GM23338 (cell line): Measurements from ENCODE around the gene TOR1AIP1. TPM values are rescaled to one million over a fixed set of nuclear protein-coding genes. Genes with fewer than 3 reads are reported as not detected.

Experiments used
- ATAC-seq: fragments of 200-7000 bp; cut with Tn5 transposase; 3 replicates; pipeline ENCODE4 v1.9.1; 2020
- DNase-seq: peaks from one replicate; pipeline ENCODE4 v3.0.0-alpha.2; 2015; ENCODE audit warnings: low spot score
- H2AFZ ChIP-seq: fragments of 200-600 bp; sonication (generic); 2 replicates; pipeline ENCODE4 v1.8.0; 2016; ENCODE audit warnings: antibody characterized with exemption, mild to moderate bottlenecking, moderate library complexity
- H3F3A ChIP-seq: fragments of 200-600 bp; sonication (generic); replicated peaks from 2 replicates; pipeline ENCODE4 v1.8.0; 2017; ENCODE audit warnings: antibody characterized with exemption, mixed run types, low read depth
- H3K27ac ChIP-seq: fragments of 200-600 bp; sonication (generic); 2 replicates; pipeline ENCODE4 v1.6.1; 2016; ENCODE audit warnings: low read depth
- H3K27me3 ChIP-seq: fragments of 200-600 bp; sonication (generic); 2 replicates; pipeline ENCODE4 v1.8.0; 2016; ENCODE audit warnings: mild to moderate bottlenecking, mixed run types, moderate library complexity; ENCODE audit not compliant: insufficient read depth
- H3K36me3 ChIP-seq: fragments of 200-600 bp; sonication (generic); 2 replicates; pipeline ENCODE4 v1.8.0; 2016; ENCODE audit warnings: mild to moderate bottlenecking; ENCODE audit not compliant: insufficient read depth
- H3K4me1 ChIP-seq: fragments of 200-600 bp; sonication (generic); 2 replicates; pipeline ENCODE4 v1.8.0; 2016; ENCODE audit warnings: mild to moderate bottlenecking, moderate library complexity; ENCODE audit not compliant: insufficient read depth
- H3K4me2 ChIP-seq: fragments of 200-600 bp; sonication (generic); 2 replicates; pipeline ENCODE4 v1.7.1; 2017; ENCODE audit warnings: mixed run types
- H3K4me3 ChIP-seq: fragments of 200-600 bp; sonication (generic); 2 replicates; pipeline ENCODE4 v1.6.1; 2016; ENCODE audit warnings: mixed run types
- H3K79me2 ChIP-seq: fragments of 200-600 bp; sonication (generic); replicated peaks from 2 replicates; pipeline ENCODE4 v1.8.0; 2017; ENCODE audit warnings: mild to moderate bottlenecking; ENCODE audit not compliant: insufficient read depth
- H3K9me2 ChIP-seq: fragments of 200-600 bp; sonication (generic); 2 replicates; pipeline ENCODE4 v1.8.0; 2017; ENCODE audit not compliant: insufficient read depth
- H4K20me1 ChIP-seq: fragments of 200-600 bp; sonication (generic); replicated peaks from 2 replicates; pipeline ENCODE4 v1.8.0; 2017; ENCODE audit warnings: mild to moderate bottlenecking; ENCODE audit not compliant: insufficient read depth
- H3K27ac Mint-ChIP-seq: 2 replicates; pipeline ENCODE4 v1.8.0; 2020; ENCODE audit warnings: inconsistent platforms, mild to moderate bottlenecking, moderate library complexity, mixed read lengths
- H3K27me3 Mint-ChIP-seq: 3 replicates; pipeline ENCODE4 v1.8.0; 2022; ENCODE audit warnings: low read depth, mild to moderate bottlenecking, moderate library complexity, mixed read lengths, inconsistent platforms; ENCODE audit not compliant: insufficient read depth, poor library complexity
- H3K36me3 Mint-ChIP-seq: 3 replicates; pipeline ENCODE4 v1.8.0; 2021; ENCODE audit warnings: low read depth, mild to moderate bottlenecking, inconsistent platforms, moderate library complexity, mixed read lengths
- H3K4me1 Mint-ChIP-seq: 3 replicates; pipeline ENCODE4 v1.8.0; 2020; ENCODE audit warnings: mild to moderate bottlenecking, inconsistent platforms, mixed read lengths
- H3K4me3 Mint-ChIP-seq: 3 replicates; pipeline ENCODE4 v1.8.0; 2021; ENCODE audit warnings: moderate library complexity, mild to moderate bottlenecking, inconsistent platforms, mixed read lengths
- H3K9me3 Mint-ChIP-seq: 3 replicates; pipeline ENCODE4 v1.8.0; 2020; ENCODE audit warnings: moderate library complexity, mild to moderate bottlenecking, inconsistent platforms, mixed read lengths
- CREB1 ChIP-seq: fragments of 250-450 bp; sonication (Bioruptor Pico); IDR thresholded peaks from 2 replicates; pipeline ENCODE4 v1.5.0; 2020; ENCODE audit warnings: low read depth, mild to moderate bottlenecking, moderate library complexity
- EZH2phosphoT487 ChIP-seq: fragments of 200-600 bp; sonication (generic); IDR thresholded peaks from one replicate; pipeline ENCODE4 v1.8.1; 2018; ENCODE audit warnings: antibody characterized with exemption; ENCODE audit not compliant: unreplicated experiment
- JUNB ChIP-seq: IDR thresholded peaks from one replicate; pipeline ENCODE4 v1.6.1; 2016; ENCODE audit warnings: antibody characterized with exemption; ENCODE audit not compliant: unreplicated experiment
- NANOG ChIP-seq: IDR thresholded peaks from 2 replicates; pipeline ENCODE4 v1.6.1; 2016; ENCODE audit warnings: antibody characterized with exemption, borderline replicate concordance
- POLR2AphosphoS5 ChIP-seq: IDR thresholded peaks from 2 replicates; pipeline ENCODE4 v1.6.1; 2016; ENCODE audit warnings: antibody characterized with exemption, low read depth
- STAT1 ChIP-seq: IDR thresholded peaks from one replicate; pipeline ENCODE4 v1.6.1; 2016; ENCODE audit warnings: antibody characterized with exemption; ENCODE audit not compliant: unreplicated experiment
- ZNF114 ChIP-seq: fragments of 250-450 bp; sonication (Bioruptor Pico); IDR thresholded peaks from 2 replicates; pipeline ENCODE4 v1.5.0; 2020; ENCODE audit warnings: mild to moderate bottlenecking, moderate library complexity
- ZNF331 ChIP-seq: fragments of 250-450 bp; sonication (Bioruptor Pico); IDR thresholded peaks from 2 replicates; pipeline ENCODE4 v1.5.0; 2020; ENCODE audit warnings: low read depth, mild to moderate bottlenecking, moderate library complexity
- polyA plus RNA-seq: library from polyadenylated mRNA; unstranded; fragments of >200 nt; fragmentation: Nextera tagmentation; extraction: Ambion mirVana; gene quantifications from 2 replicates; pipeline ENCODE4 v1.2.1, GENCODE V29; 2016
- total RNA-seq: library from RNA; depleted of rRNA; stranded (reverse); fragments of >200 nt; shearing (Covaris generic); gene quantifications from 2 replicates; pipeline ENCODE4 v1.2.3, GENCODE V29; 2014
- TF ChIP-seq, protein P1 (sequence below): fragments of 250-450 bp; sonication (Bioruptor Pico); IDR thresholded peaks from 2 replicates; pipeline ENCODE4 v1.5.0; 2020; ENCODE audit warnings: mild to moderate bottlenecking, moderate library complexity
- TF ChIP-seq, protein P2 (sequence below): IDR thresholded peaks from one replicate; pipeline ENCODE4 v1.6.1; 2018; ENCODE audit warnings: antibody characterized with exemption; ENCODE audit not compliant: unreplicated experiment
- TF ChIP-seq, protein P3 (sequence below), 2 experiments: fragments of 200-600 bp in 1 of 2; sonication (generic) in 1 of 2; conservative IDR thresholded peaks; 2 replicates each; pipeline versions ENCODE4 v1.5.1 to v1.6.1; 2016 to 2017; ENCODE audit warnings: antibody characterized with exemption in 2 of 2, low read depth in 2 of 2, mild to moderate bottlenecking in 2 of 2, moderate library complexity in 1 of 2
- TF ChIP-seq, protein P4 (sequence below): IDR thresholded peaks from 2 replicates; pipeline ENCODE4 v1.6.1; 2016; ENCODE audit warnings: antibody characterized with exemption

TOR1AIP1 gene
- total and polyA plus RNA-seq, 2 experiments from 2014 or later: 16.9 to 20.6 TPM

DNA sequence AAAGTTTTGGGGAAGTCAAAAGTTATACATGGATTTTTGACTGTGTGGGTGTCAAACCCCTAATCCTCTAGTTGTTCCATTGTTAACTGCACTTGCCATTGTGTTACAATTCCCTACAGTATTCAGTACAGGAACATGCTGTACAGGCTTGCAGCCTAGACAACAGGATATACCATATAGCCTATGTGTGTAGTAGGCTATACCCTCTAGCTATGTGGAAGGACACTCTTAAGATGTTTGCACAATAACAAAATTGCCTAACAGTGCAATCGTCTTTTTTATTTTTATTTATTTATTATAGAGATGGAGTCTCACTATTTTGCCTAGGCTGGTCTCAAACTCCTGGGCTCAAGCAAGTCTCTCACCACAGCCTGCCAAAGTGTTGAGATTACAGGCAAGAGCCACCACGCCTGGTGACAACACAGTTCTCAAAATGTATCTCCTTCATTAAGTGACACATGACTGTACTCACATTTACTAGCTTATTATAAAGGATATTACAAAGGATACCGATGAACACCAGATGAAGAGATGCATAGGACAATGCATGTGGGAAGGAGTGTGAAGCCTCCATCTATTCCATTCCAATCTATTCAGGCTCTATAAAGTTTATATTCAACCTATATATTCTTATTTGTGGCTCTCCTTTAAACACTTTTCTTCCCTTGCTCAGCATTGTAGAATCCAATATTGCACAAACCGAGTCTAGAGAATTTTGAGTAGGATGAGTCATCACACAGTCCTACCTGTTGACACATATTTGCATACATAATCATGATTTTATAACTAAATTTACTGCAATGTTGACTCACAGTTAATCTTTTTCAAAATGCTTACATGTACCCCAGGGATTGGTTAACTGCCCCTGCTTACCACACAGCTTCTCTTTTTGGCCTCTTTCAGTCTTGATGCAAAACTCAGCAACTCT lies 44.1 kb downstream of the TOR1AIP1 start (continued):
- TF ChIP-seq, protein P1, sequence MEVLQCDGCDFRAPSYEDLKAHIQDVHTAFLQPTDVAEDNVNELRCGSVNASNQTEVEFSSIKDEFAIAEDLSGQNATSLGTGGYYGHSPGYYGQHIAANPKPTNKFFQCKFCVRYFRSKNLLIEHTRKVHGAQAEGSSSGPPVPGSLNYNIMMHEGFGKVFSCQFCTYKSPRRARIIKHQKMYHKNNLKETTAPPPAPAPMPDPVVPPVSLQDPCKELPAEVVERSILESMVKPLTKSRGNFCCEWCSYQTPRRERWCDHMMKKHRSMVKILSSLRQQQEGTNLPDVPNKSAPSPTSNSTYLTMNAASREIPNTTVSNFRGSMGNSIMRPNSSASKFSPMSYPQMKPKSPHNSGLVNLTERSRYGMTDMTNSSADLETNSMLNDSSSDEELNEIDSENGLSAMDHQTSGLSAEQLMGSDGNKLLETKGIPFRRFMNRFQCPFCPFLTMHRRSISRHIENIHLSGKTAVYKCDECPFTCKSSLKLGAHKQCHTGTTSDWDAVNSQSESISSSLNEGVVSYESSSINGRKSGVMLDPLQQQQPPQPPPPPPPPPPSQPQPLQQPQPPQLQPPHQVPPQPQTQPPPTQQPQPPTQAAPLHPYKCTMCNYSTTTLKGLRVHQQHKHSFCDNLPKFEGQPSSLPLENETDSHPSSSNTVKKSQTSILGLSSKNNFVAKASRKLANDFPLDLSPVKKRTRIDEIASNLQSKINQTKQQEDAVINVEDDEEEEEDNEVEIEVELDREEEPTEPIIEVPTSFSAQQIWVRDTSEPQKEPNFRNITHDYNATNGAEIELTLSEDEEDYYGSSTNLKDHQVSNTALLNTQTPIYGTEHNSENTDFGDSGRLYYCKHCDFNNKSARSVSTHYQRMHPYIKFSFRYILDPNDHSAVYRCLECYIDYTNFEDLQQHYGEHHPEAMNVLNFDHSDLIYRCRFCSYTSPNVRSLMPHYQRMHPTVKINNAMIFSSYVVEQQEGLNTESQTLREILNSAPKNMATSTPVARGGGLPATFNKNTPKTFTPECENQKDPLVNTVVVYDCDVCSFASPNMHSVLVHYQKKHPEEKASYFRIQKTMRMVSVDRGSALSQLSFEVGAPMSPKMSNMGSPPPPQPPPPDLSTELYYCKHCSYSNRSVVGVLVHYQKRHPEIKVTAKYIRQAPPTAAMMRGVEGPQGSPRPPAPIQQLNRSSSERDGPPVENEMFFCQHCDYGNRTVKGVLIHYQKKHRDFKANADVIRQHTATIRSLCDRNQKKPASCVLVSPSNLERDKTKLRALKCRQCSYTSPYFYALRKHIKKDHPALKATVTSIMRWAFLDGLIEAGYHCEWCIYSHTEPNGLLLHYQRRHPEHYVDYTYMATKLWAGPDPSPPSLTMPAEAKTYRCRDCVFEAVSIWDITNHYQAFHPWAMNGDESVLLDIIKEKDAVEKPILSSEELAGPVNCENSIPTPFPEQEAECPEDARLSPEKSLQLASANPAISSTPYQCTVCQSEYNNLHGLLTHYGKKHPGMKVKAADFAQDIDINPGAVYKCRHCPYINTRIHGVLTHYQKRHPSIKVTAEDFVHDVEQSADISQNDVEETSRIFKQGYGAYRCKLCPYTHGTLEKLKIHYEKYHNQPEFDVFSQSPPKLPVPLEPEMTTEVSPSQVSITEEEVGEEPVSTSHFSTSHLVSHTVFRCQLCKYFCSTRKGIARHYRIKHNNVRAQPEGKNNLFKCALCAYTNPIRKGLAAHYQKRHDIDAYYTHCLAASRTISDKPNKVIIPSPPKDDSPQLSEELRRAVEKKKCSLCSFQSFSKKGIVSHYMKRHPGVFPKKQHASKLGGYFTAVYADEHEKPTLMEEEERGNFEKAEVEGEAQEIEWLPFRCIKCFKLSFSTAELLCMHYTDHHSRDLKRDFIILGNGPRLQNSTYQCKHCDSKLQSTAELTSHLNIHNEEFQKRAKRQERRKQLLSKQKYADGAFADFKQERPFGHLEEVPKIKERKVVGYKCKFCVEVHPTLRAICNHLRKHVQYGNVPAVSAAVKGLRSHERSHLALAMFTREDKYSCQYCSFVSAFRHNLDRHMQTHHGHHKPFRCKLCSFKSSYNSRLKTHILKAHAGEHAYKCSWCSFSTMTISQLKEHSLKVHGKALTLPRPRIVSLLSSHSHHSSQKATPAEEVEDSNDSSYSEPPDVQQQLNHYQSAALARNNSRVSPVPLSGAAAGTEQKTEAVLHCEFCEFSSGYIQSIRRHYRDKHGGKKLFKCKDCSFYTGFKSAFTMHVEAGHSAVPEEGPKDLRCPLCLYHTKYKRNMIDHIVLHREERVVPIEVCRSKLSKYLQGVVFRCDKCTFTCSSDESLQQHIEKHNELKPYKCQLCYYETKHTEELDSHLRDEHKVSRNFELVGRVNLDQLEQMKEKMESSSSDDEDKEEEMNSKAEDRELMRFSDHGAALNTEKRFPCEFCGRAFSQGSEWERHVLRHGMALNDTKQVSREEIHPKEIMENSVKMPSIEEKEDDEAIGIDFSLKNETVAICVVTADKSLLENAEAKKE (CRISPR knock-in tag): no peak

DNA sequence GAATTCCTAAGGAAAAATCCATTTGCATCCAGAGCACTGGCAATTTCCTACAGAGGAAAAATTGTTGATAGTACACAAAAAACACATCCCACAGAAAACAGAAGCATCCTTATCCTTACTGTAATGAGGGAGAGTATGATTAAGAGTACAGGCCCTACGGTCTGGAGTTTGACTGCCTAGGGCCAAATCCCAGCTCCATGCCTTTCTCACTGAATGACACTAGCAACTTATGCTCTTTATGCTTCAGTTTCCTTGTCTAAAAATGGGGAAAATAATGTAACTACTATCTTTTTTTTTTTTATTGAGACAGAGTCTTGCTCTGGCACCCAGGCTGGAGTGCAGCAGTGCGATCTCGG lies 44.7 kb downstream of the TOR1AIP1 start:
- no peak for ATAC-seq
- Histone ChIP-seq H3K36me3 (no peaks in the 10 kb centered on the region), H3K27ac (no peak overlapping the region), H3F3A (no peaks in the 10 kb centered on the region), H3K4me1 (peaks cover 14% of the 10 kb centered on the region), H2AFZ (no peak overlapping the region), H3K27me3 (no peaks in the 10 kb centered on the region), H3K4me2 (no peak overlapping the region), H3K9me2 (no peaks in the 10 kb centered on the region), H3K79me2 (no peaks in the 10 kb centered on the region), H4K20me1 (no peaks in the 10 kb centered on the region), H3K4me3 (no peak overlapping the region)
- no peaks in the 10 kb centered on the region for H3K27me3 Mint-ChIP-seq
- no peaks in the 10 kb centered on the region for H3K9me3 Mint-ChIP-seq
- H3K4me1 Mint-ChIP-seq: peaks cover 14% of the 10 kb centered on the region
- H3K4me3 Mint-ChIP-seq: no peak overlapping the region
- no peak overlapping the region for H3K27ac Mint-ChIP-seq
- no peaks in the 10 kb centered on the region for H3K36me3 Mint-ChIP-seq
- DNase-seq: no peak
- TF ChIP-seq POLR2AphosphoS5: no peak
- no peak for TF ChIP-seq JUNB
- TF ChIP-seq, protein P2, sequence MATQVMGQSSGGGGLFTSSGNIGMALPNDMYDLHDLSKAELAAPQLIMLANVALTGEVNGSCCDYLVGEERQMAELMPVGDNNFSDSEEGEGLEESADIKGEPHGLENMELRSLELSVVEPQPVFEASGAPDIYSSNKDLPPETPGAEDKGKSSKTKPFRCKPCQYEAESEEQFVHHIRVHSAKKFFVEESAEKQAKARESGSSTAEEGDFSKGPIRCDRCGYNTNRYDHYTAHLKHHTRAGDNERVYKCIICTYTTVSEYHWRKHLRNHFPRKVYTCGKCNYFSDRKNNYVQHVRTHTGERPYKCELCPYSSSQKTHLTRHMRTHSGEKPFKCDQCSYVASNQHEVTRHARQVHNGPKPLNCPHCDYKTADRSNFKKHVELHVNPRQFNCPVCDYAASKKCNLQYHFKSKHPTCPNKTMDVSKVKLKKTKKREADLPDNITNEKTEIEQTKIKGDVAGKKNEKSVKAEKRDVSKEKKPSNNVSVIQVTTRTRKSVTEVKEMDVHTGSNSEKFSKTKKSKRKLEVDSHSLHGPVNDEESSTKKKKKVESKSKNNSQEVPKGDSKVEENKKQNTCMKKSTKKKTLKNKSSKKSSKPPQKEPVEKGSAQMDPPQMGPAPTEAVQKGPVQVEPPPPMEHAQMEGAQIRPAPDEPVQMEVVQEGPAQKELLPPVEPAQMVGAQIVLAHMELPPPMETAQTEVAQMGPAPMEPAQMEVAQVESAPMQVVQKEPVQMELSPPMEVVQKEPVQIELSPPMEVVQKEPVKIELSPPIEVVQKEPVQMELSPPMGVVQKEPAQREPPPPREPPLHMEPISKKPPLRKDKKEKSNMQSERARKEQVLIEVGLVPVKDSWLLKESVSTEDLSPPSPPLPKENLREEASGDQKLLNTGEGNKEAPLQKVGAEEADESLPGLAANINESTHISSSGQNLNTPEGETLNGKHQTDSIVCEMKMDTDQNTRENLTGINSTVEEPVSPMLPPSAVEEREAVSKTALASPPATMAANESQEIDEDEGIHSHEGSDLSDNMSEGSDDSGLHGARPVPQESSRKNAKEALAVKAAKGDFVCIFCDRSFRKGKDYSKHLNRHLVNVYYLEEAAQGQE: no peak
- TF ChIP-seq CREB1 (CRISPR knock-in tag): no peak
- TF ChIP-seq STAT1: no peak
- TF ChIP-seq, protein P3, sequence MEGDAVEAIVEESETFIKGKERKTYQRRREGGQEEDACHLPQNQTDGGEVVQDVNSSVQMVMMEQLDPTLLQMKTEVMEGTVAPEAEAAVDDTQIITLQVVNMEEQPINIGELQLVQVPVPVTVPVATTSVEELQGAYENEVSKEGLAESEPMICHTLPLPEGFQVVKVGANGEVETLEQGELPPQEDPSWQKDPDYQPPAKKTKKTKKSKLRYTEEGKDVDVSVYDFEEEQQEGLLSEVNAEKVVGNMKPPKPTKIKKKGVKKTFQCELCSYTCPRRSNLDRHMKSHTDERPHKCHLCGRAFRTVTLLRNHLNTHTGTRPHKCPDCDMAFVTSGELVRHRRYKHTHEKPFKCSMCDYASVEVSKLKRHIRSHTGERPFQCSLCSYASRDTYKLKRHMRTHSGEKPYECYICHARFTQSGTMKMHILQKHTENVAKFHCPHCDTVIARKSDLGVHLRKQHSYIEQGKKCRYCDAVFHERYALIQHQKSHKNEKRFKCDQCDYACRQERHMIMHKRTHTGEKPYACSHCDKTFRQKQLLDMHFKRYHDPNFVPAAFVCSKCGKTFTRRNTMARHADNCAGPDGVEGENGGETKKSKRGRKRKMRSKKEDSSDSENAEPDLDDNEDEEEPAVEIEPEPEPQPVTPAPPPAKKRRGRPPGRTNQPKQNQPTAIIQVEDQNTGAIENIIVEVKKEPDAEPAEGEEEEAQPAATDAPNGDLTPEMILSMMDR (conservative IDR thresholded peaks at IDR 0.05; ENCODE audit: low read depth in 2 of 2): no peak
- no peak for TF ChIP-seq ZNF114 (CRISPR knock-in tag)
- TF ChIP-seq EZH2phosphoT487: no peak
- TF ChIP-seq ZNF331: no peak
- TF ChIP-seq, protein P4, sequence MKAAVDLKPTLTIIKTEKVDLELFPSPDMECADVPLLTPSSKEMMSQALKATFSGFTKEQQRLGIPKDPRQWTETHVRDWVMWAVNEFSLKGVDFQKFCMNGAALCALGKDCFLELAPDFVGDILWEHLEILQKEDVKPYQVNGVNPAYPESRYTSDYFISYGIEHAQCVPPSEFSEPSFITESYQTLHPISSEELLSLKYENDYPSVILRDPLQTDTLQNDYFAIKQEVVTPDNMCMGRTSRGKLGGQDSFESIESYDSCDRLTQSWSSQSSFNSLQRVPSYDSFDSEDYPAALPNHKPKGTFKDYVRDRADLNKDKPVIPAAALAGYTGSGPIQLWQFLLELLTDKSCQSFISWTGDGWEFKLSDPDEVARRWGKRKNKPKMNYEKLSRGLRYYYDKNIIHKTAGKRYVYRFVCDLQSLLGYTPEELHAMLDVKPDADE: no peak
- no peak for TF ChIP-seq NANOG
